GM06990 (cell line): ENCODE measurements around the gene AFAP1.

Source experiments
- DNase-seq: peaks from one replicate; pipeline ENCODE4 v3.0.0-alpha.2; 2011; ENCODE audit not compliant: insufficient read length; ENCODE audit errors: extremely low read depth
- H3K27me3 ChIP-seq: replicated peaks from 2 replicates; pipeline ENCODE4 v1.6.0; 2011; ENCODE audit warnings: low read length; ENCODE audit not compliant: control insufficient read depth, insufficient read depth
- H3K36me3 ChIP-seq: 2 replicates; pipeline ENCODE4 v1.5.1; 2011; ENCODE audit warnings: low read length; ENCODE audit not compliant: control insufficient read depth, insufficient read depth
- H3K4me3 ChIP-seq: replicated peaks from 2 replicates; pipeline ENCODE4 v1.5.1; 2011; ENCODE audit warnings: low read depth, mild to moderate bottlenecking, control low read depth, low read length
- TF ChIP-seq, protein P1 (sequence below): IDR thresholded peaks from 2 replicates; pipeline ENCODE4 v1.5.1; 2011; ENCODE audit warnings: low read length, control low read depth, mild to moderate bottlenecking, inconsistent platforms; ENCODE audit not compliant: insufficient read depth, poor library complexity, severe bottlenecking

AFAP1 gene

GRCh38 chr4:7715271-7716009 is 224.2 kb downstream of the AFAP1 start:
- H3K27me3 ChIP-seq, result no peaks in the 10 kb centered on the region; the same call in 1 of the 2 replicates
- H3K4me3 ChIP-seq, result no peak overlapping the region

GRCh38 chr4:7714738-7715137 is 224.9 kb downstream of the AFAP1 start:
- TF ChIP-seq, protein P1, sequence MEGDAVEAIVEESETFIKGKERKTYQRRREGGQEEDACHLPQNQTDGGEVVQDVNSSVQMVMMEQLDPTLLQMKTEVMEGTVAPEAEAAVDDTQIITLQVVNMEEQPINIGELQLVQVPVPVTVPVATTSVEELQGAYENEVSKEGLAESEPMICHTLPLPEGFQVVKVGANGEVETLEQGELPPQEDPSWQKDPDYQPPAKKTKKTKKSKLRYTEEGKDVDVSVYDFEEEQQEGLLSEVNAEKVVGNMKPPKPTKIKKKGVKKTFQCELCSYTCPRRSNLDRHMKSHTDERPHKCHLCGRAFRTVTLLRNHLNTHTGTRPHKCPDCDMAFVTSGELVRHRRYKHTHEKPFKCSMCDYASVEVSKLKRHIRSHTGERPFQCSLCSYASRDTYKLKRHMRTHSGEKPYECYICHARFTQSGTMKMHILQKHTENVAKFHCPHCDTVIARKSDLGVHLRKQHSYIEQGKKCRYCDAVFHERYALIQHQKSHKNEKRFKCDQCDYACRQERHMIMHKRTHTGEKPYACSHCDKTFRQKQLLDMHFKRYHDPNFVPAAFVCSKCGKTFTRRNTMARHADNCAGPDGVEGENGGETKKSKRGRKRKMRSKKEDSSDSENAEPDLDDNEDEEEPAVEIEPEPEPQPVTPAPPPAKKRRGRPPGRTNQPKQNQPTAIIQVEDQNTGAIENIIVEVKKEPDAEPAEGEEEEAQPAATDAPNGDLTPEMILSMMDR, result no peak
- Histone ChIP-seq H3K27me3 (no peaks in the 10 kb centered on the region; the same call in 1 of the 2 replicates), H3K4me3 (no peak overlapping the region), H3K36me3 (no peaks in the 10 kb centered on the region)
- DNase-seq, result no peak

More at GRCh38 chr4:7715271-7716009, 224.2 kb downstream of the AFAP1 start:
- DNase-seq, result no peak
- H3K36me3 ChIP-seq, result no peaks in the 10 kb centered on the region
- TF ChIP-seq, protein P1, result no peak

- no peak for DNase-seq
- Histone ChIP-seq H3K4me3 (no peak overlapping the region), H3K36me3 (no peaks in the 10 kb centered on the region), H3K27me3 (no peaks in the 10 kb centered on the region; the same call in 1 of the 2 replicates)
- TF ChIP-seq, protein P1, result no peak
These were observed 225.5 kb downstream of the AFAP1 start for GRCh38 chr4:7714176-7714575.

- Histone ChIP-seq H3K27me3 (no peaks in the 10 kb centered on the region; the same call in 1 of the 2 replicates), H3K36me3 (no peaks in the 10 kb centered on the region), H3K4me3 (no peak overlapping the region)
- TF ChIP-seq, protein P1, result no peak
- DNase-seq, result no peak
These were observed 225.9 kb downstream of the AFAP1 start for GRCh38 chr4:7713757-7714156.

GRCh38 chr4:7712021-7712671 is 227.5 kb downstream of the AFAP1 start:
- DNase-seq, result no peak
- Histone ChIP-seq H3K36me3 (no peaks in the 10 kb centered on the region), H3K4me3 (no peak overlapping the region), H3K27me3 (no peaks in the 10 kb centered on the region; the same call in 1 of the 2 replicates)
- TF ChIP-seq, protein P1, result no peak
